HEK293 (cell line): ENCODE results near the gene SDHD.

ENCODE experiments used
- GFI1B ChIP-seq: fragments of 450-650 bp; formaldehyde crosslinking; IDR thresholded peaks from 2 replicates; pipeline ENCODE4 v1.5.1; 2016; ENCODE audit warnings: missing biosample characterization, missing genetic modification characterization
- GLIS1 ChIP-seq: fragments of 450-650 bp; formaldehyde crosslinking; IDR thresholded peaks from 2 replicates; pipeline ENCODE4 v1.5.1; 2016; ENCODE audit warnings: missing biosample characterization, missing genetic modification characterization
- GLIS2 ChIP-seq: fragments of 450-650 bp; formaldehyde crosslinking; IDR thresholded peaks from 2 replicates; pipeline ENCODE4 v1.5.1; 2016; ENCODE audit warnings: missing biosample characterization, missing genetic modification characterization
- KLF17 ChIP-seq: fragments of 450-650 bp; formaldehyde crosslinking; IDR thresholded peaks from 2 replicates; pipeline ENCODE4 v1.5.1; 2016; ENCODE audit warnings: missing biosample characterization, missing genetic modification characterization
- RBAK ChIP-seq: fragments of 450-650 bp; formaldehyde crosslinking; IDR thresholded peaks from 2 replicates; pipeline ENCODE4 v1.5.1; 2016; ENCODE audit warnings: missing biosample characterization, missing genetic modification characterization
- YY2 ChIP-seq: fragments of 450-650 bp; formaldehyde crosslinking; IDR thresholded peaks from 2 replicates; pipeline ENCODE4 v1.5.1; 2016; ENCODE audit warnings: missing biosample characterization, missing genetic modification characterization
- ZBTB1 ChIP-seq: fragments of 450-650 bp; formaldehyde crosslinking; IDR thresholded peaks from 2 replicates; pipeline ENCODE4 v1.5.1; 2016; ENCODE audit warnings: missing biosample characterization, missing genetic modification characterization
- ZBTB10 ChIP-seq: fragments of 450-650 bp; formaldehyde crosslinking; IDR thresholded peaks from 2 replicates; pipeline ENCODE4 v1.5.1; 2016; ENCODE audit warnings: missing biosample characterization, missing genetic modification characterization
- ZNF10 ChIP-seq: fragments of 450-650 bp; formaldehyde crosslinking; IDR thresholded peaks from 2 replicates; pipeline ENCODE4 v1.5.1; 2017; ENCODE audit warnings: missing biosample characterization, missing genetic modification characterization
- ZNF155 ChIP-seq: fragments of 450-650 bp; formaldehyde crosslinking; IDR thresholded peaks from 2 replicates; pipeline ENCODE4 v1.5.1; 2016; ENCODE audit warnings: missing biosample characterization, missing genetic modification characterization
- ZNF292 ChIP-seq: fragments of 450-650 bp; formaldehyde crosslinking; IDR thresholded peaks from 2 replicates; pipeline ENCODE4 v1.5.1; 2016; ENCODE audit warnings: low read depth, missing biosample characterization, missing genetic modification characterization, borderline replicate concordance
- ZNF404 ChIP-seq: fragments of 450-650 bp; formaldehyde crosslinking; IDR thresholded peaks from 2 replicates; pipeline ENCODE4 v1.5.1; 2017; ENCODE audit warnings: missing biosample characterization, missing genetic modification characterization
- ZNF416 ChIP-seq: fragments of 450-650 bp; formaldehyde crosslinking; IDR thresholded peaks from 2 replicates; pipeline ENCODE4 v1.5.1; 2016; ENCODE audit warnings: missing biosample characterization, missing genetic modification characterization
- ZNF48 ChIP-seq: fragments of 450-650 bp; formaldehyde crosslinking; IDR thresholded peaks from 2 replicates; pipeline ENCODE4 v1.5.1; 2016; ENCODE audit warnings: missing biosample characterization, missing genetic modification characterization
- ZNF501 ChIP-seq: fragments of 450-650 bp; formaldehyde crosslinking; IDR thresholded peaks from 2 replicates; pipeline ENCODE4 v1.5.1; 2016; ENCODE audit warnings: missing biosample characterization, missing genetic modification characterization
- ZNF624 ChIP-seq: fragments of 450-650 bp; formaldehyde crosslinking; IDR thresholded peaks from 2 replicates; pipeline ENCODE4 v1.5.1; 2017; ENCODE audit warnings: missing biosample characterization, missing genetic modification characterization
- ZNF629 ChIP-seq: fragments of 450-650 bp; formaldehyde crosslinking; IDR thresholded peaks from 2 replicates; pipeline ENCODE4 v1.5.1; 2017; ENCODE audit warnings: missing biosample characterization, missing genetic modification characterization
- ZNF645 ChIP-seq: fragments of 450-650 bp; formaldehyde crosslinking; IDR thresholded peaks from 2 replicates; pipeline ENCODE4; 2016; ENCODE audit warnings: missing biosample characterization, missing genetic modification characterization
- TF ChIP-seq, protein P1 (sequence below): fragments of 450-650 bp; formaldehyde crosslinking; IDR thresholded peaks from 2 replicates; pipeline ENCODE4 v1.5.1; 2016; ENCODE audit warnings: missing biosample characterization, missing genetic modification characterization
- TF ChIP-seq, protein P2 (sequence below): fragments of 450-650 bp; formaldehyde crosslinking; IDR thresholded peaks from 2 replicates; pipeline ENCODE4 v1.5.1; 2016; ENCODE audit warnings: missing biosample characterization, missing genetic modification characterization
- TF ChIP-seq, protein P3 (sequence below): fragments of 450-650 bp; formaldehyde crosslinking; IDR thresholded peaks from 2 replicates; pipeline ENCODE4 v1.5.1; 2016; ENCODE audit warnings: missing biosample characterization, missing genetic modification characterization
- TF ChIP-seq, protein P4 (sequence below): fragments of 450-650 bp; formaldehyde crosslinking; IDR thresholded peaks from 2 replicates; pipeline ENCODE4 v1.5.1; 2017; ENCODE audit warnings: missing biosample characterization, missing genetic modification characterization
- TF ChIP-seq, protein P5 (sequence below): fragments of 450-650 bp; formaldehyde crosslinking; IDR thresholded peaks from 2 replicates; pipeline ENCODE4 v1.5.1; 2016; ENCODE audit warnings: missing biosample characterization, missing genetic modification characterization

The SDHD gene

GRCh38 chr11:112073941-112074811 lies 12.5 kb upstream of the SDHD start, which contains the start of the genes NKAPD1 and PIH1D2 (continued):
- TF ChIP-seq, protein P1, sequence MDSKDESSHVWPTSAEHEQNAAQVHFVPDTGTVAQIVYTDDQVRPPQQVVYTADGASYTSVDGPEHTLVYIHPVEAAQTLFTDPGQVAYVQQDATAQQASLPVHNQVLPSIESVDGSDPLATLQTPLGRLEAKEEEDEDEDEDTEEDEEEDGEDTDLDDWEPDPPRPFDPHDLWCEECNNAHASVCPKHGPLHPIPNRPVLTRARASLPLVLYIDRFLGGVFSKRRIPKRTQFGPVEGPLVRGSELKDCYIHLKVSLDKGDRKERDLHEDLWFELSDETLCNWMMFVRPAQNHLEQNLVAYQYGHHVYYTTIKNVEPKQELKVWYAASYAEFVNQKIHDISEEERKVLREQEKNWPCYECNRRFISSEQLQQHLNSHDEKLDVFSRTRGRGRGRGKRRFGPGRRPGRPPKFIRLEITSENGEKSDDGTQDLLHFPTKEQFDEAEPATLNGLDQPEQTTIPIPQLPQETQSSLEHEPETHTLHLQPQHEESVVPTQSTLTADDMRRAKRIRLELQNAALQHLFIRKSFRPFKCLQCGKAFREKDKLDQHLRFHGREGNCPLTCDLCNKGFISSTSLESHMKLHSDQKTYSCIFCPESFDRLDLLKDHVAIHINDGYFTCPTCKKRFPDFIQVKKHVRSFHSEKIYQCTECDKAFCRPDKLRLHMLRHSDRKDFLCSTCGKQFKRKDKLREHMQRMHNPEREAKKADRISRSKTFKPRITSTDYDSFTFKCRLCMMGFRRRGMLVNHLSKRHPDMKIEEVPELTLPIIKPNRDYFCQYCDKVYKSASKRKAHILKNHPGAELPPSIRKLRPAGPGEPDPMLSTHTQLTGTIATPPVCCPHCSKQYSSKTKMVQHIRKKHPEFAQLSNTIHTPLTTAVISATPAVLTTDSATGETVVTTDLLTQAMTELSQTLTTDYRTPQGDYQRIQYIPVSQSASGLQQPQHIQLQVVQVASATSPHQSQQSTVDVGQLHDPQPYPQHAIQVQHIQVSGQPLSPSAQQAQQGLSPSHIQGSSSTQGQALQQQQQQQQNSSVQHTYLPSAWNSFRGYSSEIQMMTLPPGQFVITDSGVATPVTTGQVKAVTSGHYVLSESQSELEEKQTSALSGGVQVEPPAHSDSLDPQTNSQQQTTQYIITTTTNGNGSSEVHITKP (tag by site-specific recombination), result peak; percentile 81
- TF ChIP-seq GFI1B (tag by site-specific recombination) (no peak), ZNF629 (tag by site-specific recombination) (peak; percentile 83), ZNF645 (no peak), ZNF404 (no peak), ZNF48 (tag by site-specific recombination) (no peak), ZNF292 (no peak), YY2 (peak; percentile 69; the same call in 1 of the 2 replicates), RBAK (tag by site-specific recombination) (no peak), ZNF10 (tag by site-specific recombination) (no peak), ZBTB1 (no peak), ZNF155 (tag by site-specific recombination) (no peak), KLF17 (tag by site-specific recombination) (peak; percentile 84), GLIS1 (tag by site-specific recombination) (peak; percentile 89), ZNF416 (tag by site-specific recombination) (no peak), ZNF624 (no peak), ZNF501 (tag by site-specific recombination) (peak; percentile 58; the same call in 1 of the 2 replicates), GLIS2 (tag by site-specific recombination) (peak; percentile 61; the same call in 1 of the 2 replicates), ZBTB10 (no peak)
- TF ChIP-seq, protein P2, sequence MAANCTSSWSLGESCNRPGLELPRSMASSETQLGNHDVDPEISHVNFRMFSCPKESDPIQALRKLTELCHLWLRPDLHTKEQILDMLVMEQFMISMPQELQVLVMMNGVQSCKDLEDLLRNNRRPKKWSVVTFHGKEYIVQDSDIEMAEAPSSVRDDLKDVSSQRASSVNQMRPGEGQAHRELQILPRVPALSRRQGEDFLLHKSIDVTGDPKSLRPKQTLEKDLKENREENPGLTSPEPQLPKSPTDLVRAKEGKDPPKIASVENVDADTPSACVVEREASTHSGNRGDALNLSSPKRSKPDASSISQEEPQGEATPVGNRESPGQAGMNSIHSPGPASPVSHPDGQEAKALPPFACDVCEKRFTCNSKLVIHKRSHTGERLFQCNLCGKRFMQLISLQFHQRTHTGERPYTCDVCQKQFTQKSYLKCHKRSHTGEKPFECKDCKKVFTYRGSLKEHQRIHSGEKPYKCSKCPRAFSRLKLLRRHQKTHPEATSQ (tag by site-specific recombination), result 0 out of 2 replicates have a peak, but pooled peaks have one; percentile 22
- TF ChIP-seq, protein P3, sequence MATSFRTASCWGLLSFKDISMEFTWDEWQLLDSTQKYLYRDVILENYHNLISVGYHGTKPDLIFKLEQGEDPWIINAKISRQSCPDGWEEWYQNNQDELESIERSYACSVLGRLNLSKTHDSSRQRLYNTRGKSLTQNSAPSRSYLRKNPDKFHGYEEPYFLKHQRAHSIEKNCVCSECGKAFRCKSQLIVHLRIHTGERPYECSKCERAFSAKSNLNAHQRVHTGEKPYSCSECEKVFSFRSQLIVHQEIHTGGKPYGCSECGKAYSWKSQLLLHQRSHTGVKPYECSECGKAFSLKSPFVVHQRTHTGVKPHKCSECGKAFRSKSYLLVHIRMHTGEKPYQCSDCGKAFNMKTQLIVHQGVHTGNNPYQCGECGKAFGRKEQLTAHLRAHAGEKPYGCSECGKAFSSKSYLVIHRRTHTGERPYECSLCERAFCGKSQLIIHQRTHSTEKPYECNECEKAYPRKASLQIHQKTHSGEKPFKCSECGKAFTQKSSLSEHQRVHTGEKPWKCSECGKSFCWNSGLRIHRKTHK (tag by site-specific recombination), result no peak
- TF ChIP-seq, protein P4, sequence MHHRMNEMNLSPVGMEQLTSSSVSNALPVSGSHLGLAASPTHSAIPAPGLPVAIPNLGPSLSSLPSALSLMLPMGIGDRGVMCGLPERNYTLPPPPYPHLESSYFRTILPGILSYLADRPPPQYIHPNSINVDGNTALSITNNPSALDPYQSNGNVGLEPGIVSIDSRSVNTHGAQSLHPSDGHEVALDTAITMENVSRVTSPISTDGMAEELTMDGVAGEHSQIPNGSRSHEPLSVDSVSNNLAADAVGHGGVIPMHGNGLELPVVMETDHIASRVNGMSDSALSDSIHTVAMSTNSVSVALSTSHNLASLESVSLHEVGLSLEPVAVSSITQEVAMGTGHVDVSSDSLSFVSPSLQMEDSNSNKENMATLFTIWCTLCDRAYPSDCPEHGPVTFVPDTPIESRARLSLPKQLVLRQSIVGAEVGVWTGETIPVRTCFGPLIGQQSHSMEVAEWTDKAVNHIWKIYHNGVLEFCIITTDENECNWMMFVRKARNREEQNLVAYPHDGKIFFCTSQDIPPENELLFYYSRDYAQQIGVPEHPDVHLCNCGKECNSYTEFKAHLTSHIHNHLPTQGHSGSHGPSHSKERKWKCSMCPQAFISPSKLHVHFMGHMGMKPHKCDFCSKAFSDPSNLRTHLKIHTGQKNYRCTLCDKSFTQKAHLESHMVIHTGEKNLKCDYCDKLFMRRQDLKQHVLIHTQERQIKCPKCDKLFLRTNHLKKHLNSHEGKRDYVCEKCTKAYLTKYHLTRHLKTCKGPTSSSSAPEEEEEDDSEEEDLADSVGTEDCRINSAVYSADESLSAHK (tag by site-specific recombination), result no peak
- TF ChIP-seq, protein P5, sequence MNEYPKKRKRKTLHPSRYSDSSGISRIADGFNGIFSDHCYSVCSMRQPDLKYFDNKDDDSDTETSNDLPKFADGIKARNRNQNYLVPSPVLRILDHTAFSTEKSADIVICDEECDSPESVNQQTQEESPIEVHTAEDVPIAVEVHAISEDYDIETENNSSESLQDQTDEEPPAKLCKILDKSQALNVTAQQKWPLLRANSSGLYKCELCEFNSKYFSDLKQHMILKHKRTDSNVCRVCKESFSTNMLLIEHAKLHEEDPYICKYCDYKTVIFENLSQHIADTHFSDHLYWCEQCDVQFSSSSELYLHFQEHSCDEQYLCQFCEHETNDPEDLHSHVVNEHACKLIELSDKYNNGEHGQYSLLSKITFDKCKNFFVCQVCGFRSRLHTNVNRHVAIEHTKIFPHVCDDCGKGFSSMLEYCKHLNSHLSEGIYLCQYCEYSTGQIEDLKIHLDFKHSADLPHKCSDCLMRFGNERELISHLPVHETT (tag by site-specific recombination), result peak; percentile 94
